ENCODE measurements around the gene PPY. TPM values are rescaled to one million over a fixed set of nuclear protein-coding genes. Genes with fewer than 3 reads are reported as not detected.

The PPY gene
- total RNA-seq, 2 experiments from 2014 or later: not detected

DNA sequence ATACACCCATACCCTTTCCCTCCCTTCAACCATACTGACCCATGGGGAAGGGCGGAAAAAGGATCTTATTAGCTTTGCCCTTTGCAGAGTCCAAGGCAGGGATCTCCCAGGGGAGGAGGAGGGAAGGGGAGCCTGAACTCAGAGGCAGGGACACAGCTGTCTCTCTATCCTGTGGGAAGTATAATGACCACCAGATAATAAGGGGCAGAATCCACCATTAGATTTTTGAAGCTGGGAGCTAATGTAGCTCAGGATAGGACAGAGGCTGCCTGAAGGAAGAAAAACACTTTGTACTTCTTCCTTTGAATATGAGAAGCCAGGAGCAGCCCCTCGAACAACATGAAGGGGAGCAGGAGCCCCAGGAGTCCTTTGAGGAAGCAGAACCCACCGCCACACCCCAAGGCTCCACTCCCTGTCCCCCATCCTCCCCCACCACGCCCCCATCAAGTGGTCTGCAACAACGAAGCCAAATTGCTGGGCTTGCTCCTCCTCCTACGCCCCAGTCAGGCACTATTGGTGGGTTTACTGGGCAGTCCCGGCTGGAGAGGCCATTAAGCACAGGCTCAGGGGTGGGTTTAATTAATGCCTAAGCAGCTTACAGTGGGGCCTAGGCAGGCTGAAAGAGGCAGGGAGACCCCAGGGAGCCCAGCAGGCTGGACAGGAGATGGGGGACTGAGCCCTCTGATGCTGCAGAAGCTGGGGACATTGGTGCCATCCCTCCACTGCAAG is 40.3 kb downstream of the PPY start:
- ChIA-PET POLR2A (no interaction called here), CTCF (no interaction called here)
- Mint-ChIP-seq H3K27me3 (peaks cover 73% of the 10 kb centered on the region), H3K4me3 (no peak overlapping the region), H3K36me3 (ENCODE audit: low read depth) (no peaks in the 10 kb centered on the region), H3K9me3 (no peaks in the 10 kb centered on the region), H3K27ac (no peak overlapping the region), H3K4me1 (ENCODE audit: low read depth) (peaks cover 24% of the 10 kb centered on the region)
- Histone ChIP-seq H3K9me3 (ENCODE audit: control insufficient read depth in 1 of 2, insufficient read depth in 1 of 2, low read length in 2 of 2) (no peaks in the 10 kb centered on the region), H3K4me3 (ENCODE audit: low read length) (no peak overlapping the region), H3K27me3 (ENCODE audit: control insufficient read depth in 1 of 2, insufficient read depth in 2 of 2, low read length in 2 of 2) (peaks cover 15 to 31% of the 10 kb centered on the region in 2 experiments), H3K4me1 (ENCODE audit: insufficient read depth, low read length) (peaks cover 31% of the 10 kb centered on the region), H3K36me3 (ENCODE audit: insufficient read depth, low read length) (no peaks in the 10 kb centered on the region), H3K27ac (ENCODE audit: low read depth in 1 of 2, low read length in 2 of 2) (no peak overlapping the region)
- TF ChIP-seq, protein P1, sequence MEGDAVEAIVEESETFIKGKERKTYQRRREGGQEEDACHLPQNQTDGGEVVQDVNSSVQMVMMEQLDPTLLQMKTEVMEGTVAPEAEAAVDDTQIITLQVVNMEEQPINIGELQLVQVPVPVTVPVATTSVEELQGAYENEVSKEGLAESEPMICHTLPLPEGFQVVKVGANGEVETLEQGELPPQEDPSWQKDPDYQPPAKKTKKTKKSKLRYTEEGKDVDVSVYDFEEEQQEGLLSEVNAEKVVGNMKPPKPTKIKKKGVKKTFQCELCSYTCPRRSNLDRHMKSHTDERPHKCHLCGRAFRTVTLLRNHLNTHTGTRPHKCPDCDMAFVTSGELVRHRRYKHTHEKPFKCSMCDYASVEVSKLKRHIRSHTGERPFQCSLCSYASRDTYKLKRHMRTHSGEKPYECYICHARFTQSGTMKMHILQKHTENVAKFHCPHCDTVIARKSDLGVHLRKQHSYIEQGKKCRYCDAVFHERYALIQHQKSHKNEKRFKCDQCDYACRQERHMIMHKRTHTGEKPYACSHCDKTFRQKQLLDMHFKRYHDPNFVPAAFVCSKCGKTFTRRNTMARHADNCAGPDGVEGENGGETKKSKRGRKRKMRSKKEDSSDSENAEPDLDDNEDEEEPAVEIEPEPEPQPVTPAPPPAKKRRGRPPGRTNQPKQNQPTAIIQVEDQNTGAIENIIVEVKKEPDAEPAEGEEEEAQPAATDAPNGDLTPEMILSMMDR (IDR thresholded peaks at IDR 0.05): no peak
- ATAC-seq (ENCODE audit: poor library complexity): no peak
- no peak for DNase-seq
- intact Hi-C loops (cut with DNase I, micrococcal nuclease): no loop called here

GRCh38 chr17:43900858-43901754 is 41.2 kb downstream of the PPY start:
- CTCF ChIA-PET: interaction anchor here (0.5 to 0.7 kb wide), 2 partner anchors 9 to 135 kb away, joined by 3 read pairs; no protein-coding TSS in a partner anchor
- Mint-ChIP-seq H3K4me1 (ENCODE audit: low read depth) (peaks cover 15% of the 10 kb centered on the region), H3K27ac (no peak overlapping the region), H3K4me3 (peak overlapping the region; percentile 84), H3K9me3 (no peaks in the 10 kb centered on the region), H3K36me3 (ENCODE audit: low read depth) (no peaks in the 10 kb centered on the region), H3K27me3 (peaks cover 73% of the 10 kb centered on the region)
- peak overlapping the region; percentile 50 for H3K4me3 ChIP-seq (ENCODE audit: low read length)
- peak; percentile 9 for ATAC-seq (ENCODE audit: poor library complexity)
- H3K4me1 ChIP-seq (ENCODE audit: insufficient read depth, low read length): peaks cover 22% of the 10 kb centered on the region
- peaks cover 11 to 24% of the 10 kb centered on the region in 2 experiments for H3K27me3 ChIP-seq (ENCODE audit: control insufficient read depth in 1 of 2, insufficient read depth in 2 of 2, low read length in 2 of 2)
- TF ChIP-seq, protein P1 (IDR thresholded peaks at IDR 0.05): no peak
- DNase-seq: peak in 1 of 14 experiments; percentile 34
- intact Hi-C loops (cut with DNase I, micrococcal nuclease): no loop called here
- POLR2A ChIA-PET: no interaction called here
- H3K9me3 ChIP-seq (ENCODE audit: control insufficient read depth in 1 of 2, insufficient read depth in 1 of 2, low read length in 2 of 2): no peaks in the 10 kb centered on the region
- H3K36me3 ChIP-seq (ENCODE audit: insufficient read depth, low read length): no peaks in the 10 kb centered on the region
- no peak overlapping the region for H3K27ac ChIP-seq (ENCODE audit: low read depth in 1 of 2, low read length in 2 of 2)

DNA sequence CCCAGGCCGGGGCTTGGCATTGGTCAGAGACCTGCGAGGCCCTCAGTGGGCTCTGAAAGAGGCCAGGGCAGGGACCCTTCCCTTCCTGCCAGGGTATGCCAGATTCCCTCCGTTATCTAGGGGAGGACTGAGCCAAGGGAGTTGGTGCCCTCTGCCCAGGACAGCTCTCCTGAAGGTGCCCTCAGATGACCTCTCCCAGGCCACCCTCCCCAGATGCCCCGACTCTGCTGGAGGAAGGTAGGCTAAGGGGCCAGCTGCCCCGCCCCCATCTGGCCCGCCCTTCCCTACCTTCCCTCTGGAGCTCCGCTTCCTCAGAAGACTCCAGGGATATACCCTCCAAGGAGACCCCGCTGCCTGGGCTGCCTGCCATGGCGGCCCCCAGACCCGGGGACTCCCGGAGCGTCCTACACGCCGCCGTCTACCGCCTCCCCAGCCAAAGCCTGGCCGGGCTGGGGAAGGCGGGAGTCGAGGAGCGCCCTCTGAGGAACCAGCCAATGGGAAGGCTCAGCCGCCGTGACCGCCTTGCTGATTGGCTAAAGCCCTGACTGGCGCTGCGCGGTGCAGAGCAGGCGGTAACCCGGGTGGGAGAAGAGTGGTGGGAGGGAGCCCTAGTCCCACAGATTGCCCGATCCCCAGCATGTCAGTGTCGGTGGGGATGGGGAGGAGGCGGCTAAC is 42.0 kb downstream of the PPY start:
- Mint-ChIP-seq H3K4me1 (ENCODE audit: low read depth) (peaks cover 11% of the 10 kb centered on the region), H3K36me3 (ENCODE audit: low read depth) (no peaks in the 10 kb centered on the region), H3K4me3 (peak overlapping the region; percentile 84), H3K27ac (no peak overlapping the region), H3K27me3 (peaks cover 73% of the 10 kb centered on the region), H3K9me3 (no peaks in the 10 kb centered on the region)
- ChIA-PET CTCF (interaction anchor here (0.7 to 0.9 kb wide), 2 partner anchors 10 to 17 kb away, joined by 3 read pairs; no protein-coding TSS in a partner anchor), POLR2A (no interaction called here)
- TF ChIP-seq, protein P1 (IDR thresholded peaks at IDR 0.05): no peak
- Histone ChIP-seq H3K9me3 (ENCODE audit: control insufficient read depth in 1 of 2, insufficient read depth in 1 of 2, low read length in 2 of 2) (no peaks in the 10 kb centered on the region), H3K4me1 (ENCODE audit: insufficient read depth, low read length) (peaks cover 14% of the 10 kb centered on the region), H3K4me3 (ENCODE audit: low read length) (peak overlapping the region; percentile 50), H3K27me3 (ENCODE audit: control insufficient read depth in 1 of 2, insufficient read depth in 2 of 2, low read length in 2 of 2) (peaks cover 3 to 16% of the 10 kb centered on the region in 2 experiments), H3K27ac (ENCODE audit: low read depth in 1 of 2, low read length in 2 of 2) (no peak overlapping the region), H3K36me3 (ENCODE audit: insufficient read depth, low read length) (no peaks in the 10 kb centered on the region)
- ATAC-seq (ENCODE audit: poor library complexity) (peak; percentile 100), DNase-seq (peak; percentile 62 to 88 (median 76))
- intact Hi-C loops (cut with DNase I, micrococcal nuclease): no loop called here
